Mucosa of descending colon (tissue), 3 donors: ENCODE data around the gene PRDX3. TPM values are rescaled to one million over a fixed set of nuclear protein-coding genes. Genes with fewer than 3 reads are reported as not detected.

ENCODE experiments used
- ATAC-seq: fragments of 200-7000 bp; cut with Tn5 transposase; one replicate; pipeline ENCODE4 v1.9.1; 2020; ENCODE audit warnings: mild to moderate bottlenecking, moderate library complexity
- DNase-seq, 3 donors: peaks; one replicate each; pipeline ENCODE4 v3.0.0-alpha.2; 2020
- H3K36me3 ChIP-seq: fragments of 200-600 bp; one replicate; pipeline ENCODE4 v1.8.0; 2021; ENCODE audit warnings: low read depth, mild to moderate bottlenecking
- H3K4me1 ChIP-seq: fragments of 200-600 bp; one replicate; pipeline ENCODE4 v1.8.0; 2021; ENCODE audit warnings: low read depth, mild to moderate bottlenecking
- H3K4me3 ChIP-seq: fragments of 200-600 bp; one replicate; pipeline ENCODE4 v1.8.0; 2021; ENCODE audit warnings: mild to moderate bottlenecking
- H3K9me3 ChIP-seq: fragments of 200-600 bp; one replicate; pipeline ENCODE4 v1.8.0; 2021; ENCODE audit warnings: mild to moderate bottlenecking
- intact Hi-C, 2 donors: fragments of 100-400 bp; cut with DNase I in 1 of 2; cut with micrococcal nuclease in 1 of 2; formaldehyde crosslinking; loops; one replicate each; pipeline versions ENCODE4 v1.11.0 to v1.11.1; 2022; cut with DNase I, micrococcal nuclease
- total RNA-seq, 3 donors: library from RNA; stranded (reverse); fragmentation: NEBNext Ultra II Directional in 2 of 3; extraction: Animal tissue kit (Norgen Biotek cat#: 25700) in 2 of 3; gene quantifications; one replicate each; pipeline versions ENCODE4 v1.2.1 to v1.2.4, GENCODE V29; 2021 to 2023
- TF ChIP-seq, protein P1 (sequence below): fragments of 200-600 bp; IDR thresholded peaks from one replicate; pipeline ENCODE4 v1.8.0; 2022; ENCODE audit warnings: antibody characterized with exemption, mild to moderate bottlenecking
- donor health status: DM: no; HTN: no; CAD: no; lungs with moderate emphysema.
- donor health status: DM: no; HTN: no; CAD: no.
- donor health status: DM: no; HTN: yes; CAD: no.

Gene PRDX3
- total RNA-seq, 3 donors from 2014 or later, result 98.6 to 140 (median 107) TPM

GRCh38 chr10:119216127-119216526 is 37.5 kb upstream of the PRDX3 start:
- ATAC-seq (no peak), DNase-seq (no peak)
- no peak overlapping the region for H3K4me3 ChIP-seq
- no peaks in the 10 kb centered on the region for H3K9me3 ChIP-seq
- intact Hi-C loops, result loop anchor here in 1 of 2 donors (10.0 kb wide), 1 partner anchor 49 kb away; no protein-coding TSS in a partner anchor
- H3K36me3 ChIP-seq, result no peaks in the 10 kb centered on the region
- peaks cover 11% of the 10 kb centered on the region for H3K4me1 ChIP-seq
- TF ChIP-seq, protein P1, sequence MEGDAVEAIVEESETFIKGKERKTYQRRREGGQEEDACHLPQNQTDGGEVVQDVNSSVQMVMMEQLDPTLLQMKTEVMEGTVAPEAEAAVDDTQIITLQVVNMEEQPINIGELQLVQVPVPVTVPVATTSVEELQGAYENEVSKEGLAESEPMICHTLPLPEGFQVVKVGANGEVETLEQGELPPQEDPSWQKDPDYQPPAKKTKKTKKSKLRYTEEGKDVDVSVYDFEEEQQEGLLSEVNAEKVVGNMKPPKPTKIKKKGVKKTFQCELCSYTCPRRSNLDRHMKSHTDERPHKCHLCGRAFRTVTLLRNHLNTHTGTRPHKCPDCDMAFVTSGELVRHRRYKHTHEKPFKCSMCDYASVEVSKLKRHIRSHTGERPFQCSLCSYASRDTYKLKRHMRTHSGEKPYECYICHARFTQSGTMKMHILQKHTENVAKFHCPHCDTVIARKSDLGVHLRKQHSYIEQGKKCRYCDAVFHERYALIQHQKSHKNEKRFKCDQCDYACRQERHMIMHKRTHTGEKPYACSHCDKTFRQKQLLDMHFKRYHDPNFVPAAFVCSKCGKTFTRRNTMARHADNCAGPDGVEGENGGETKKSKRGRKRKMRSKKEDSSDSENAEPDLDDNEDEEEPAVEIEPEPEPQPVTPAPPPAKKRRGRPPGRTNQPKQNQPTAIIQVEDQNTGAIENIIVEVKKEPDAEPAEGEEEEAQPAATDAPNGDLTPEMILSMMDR, result no peak

DNA sequence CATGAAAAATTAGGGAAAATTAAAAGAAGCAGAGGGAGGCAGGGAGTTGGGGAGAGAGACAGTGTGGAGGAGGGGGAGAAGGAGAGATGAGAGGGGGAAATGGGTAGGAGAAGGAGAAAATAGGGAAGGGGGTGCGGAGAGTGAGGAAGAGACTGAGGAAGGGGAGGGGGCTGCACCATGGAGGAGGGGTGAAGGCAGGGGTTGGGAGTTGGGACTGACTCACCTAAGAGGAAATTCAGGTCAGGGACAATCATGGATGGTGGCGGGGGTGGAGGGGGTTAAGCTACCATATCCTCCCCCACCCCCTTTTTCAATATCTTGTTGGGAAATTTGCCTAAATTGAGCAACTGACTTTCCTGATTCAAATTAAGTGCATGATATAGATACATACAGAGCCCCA is 36.8 kb upstream of the PRDX3 start:
- no peak overlapping the region for H3K4me3 ChIP-seq
- H3K9me3 ChIP-seq, result no peaks in the 10 kb centered on the region
- TF ChIP-seq, protein P1, result no peak
- peaks cover 12% of the 10 kb centered on the region for H3K4me1 ChIP-seq
- no peak for ATAC-seq
- intact Hi-C loops, result loop anchor here in 1 of 2 donors (10.0 kb wide), 1 partner anchor 49 kb away; no protein-coding TSS in a partner anchor
- no peak for DNase-seq
- H3K36me3 ChIP-seq, result no peaks in the 10 kb centered on the region

GRCh38 chr10:119211625-119212441 is 33.2 kb upstream of the PRDX3 start:
- Histone ChIP-seq H3K9me3 (no peaks in the 10 kb centered on the region), H3K4me1 (peaks cover 15% of the 10 kb centered on the region), H3K4me3 (no peak overlapping the region), H3K36me3 (no peaks in the 10 kb centered on the region)
- no peak for DNase-seq
- intact Hi-C loops, result loop anchor here in 1 of 2 donors (10.0 kb wide), 1 partner anchor 53 kb away; no protein-coding TSS in a partner anchor
- no peak for ATAC-seq
- TF ChIP-seq, protein P1, result no peak

DNA sequence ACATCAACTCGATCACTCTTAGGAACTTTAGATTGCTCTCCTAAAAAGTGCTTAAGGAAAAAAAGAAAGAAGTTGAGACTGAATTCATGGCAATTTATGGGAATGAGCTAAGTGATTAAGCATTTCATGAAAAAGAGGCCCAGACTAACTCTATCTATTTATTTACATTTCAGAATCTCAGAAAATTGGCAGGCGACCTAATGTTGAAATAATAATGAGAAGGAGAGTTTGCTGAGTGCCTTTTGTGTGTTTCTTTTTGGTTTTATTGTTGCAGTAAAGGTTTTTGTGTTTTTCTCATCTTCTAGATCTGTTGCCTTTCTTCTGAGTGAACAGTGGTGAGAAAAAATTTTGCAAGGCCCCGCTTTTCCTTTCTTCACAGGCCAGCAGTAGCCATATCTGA is 32.6 kb upstream of the PRDX3 start:
- DNase-seq, result no peak
- TF ChIP-seq, protein P1, result no peak
- Histone ChIP-seq H3K9me3 (no peaks in the 10 kb centered on the region), H3K4me3 (no peak overlapping the region), H3K36me3 (no peaks in the 10 kb centered on the region), H3K4me1 (peaks cover 19% of the 10 kb centered on the region)
- intact Hi-C loops, result loop anchor here in 1 of 2 donors (10.0 kb wide), 1 partner anchor 54 kb away; no protein-coding TSS in a partner anchor
- ATAC-seq, result no peak

- intact Hi-C loops, result loop anchor here in 1 of 2 donors (10.0 kb wide), 1 partner anchor 54 kb away; no protein-coding TSS in a partner anchor
- H3K4me3 ChIP-seq, result no peak overlapping the region
Measured at GRCh38 chr10:119210633-119211032, 32.0 kb upstream of the PRDX3 start.

More at GRCh38 chr10:119210633-119211032, 32.0 kb upstream of the PRDX3 start:
- no peaks in the 10 kb centered on the region for H3K9me3 ChIP-seq
- H3K36me3 ChIP-seq, result no peaks in the 10 kb centered on the region
- peaks cover 24% of the 10 kb centered on the region for H3K4me1 ChIP-seq
- no peak for ATAC-seq
- TF ChIP-seq, protein P1, result no peak
- DNase-seq, result no peak
